HEK293 (cell line): ENCODE measurements around the gene EPHB3.

ENCODE experiments used
- CTCF ChIA-PET: fragments of 350-600 bp; formaldehyde crosslinking; extraction: SDS; loops from one replicate; lab custom pipeline; 2021; ENCODE audit warnings: antibody characterized with exemption; lab: Yijun Ruan, JAX
- POLR2A ChIA-PET: fragments of 300-600 bp; formaldehyde crosslinking; extraction: SDS; loops from one replicate; lab custom pipeline; 2020; ENCODE audit warnings: antibody characterized with exemption, inconsistent platforms; lab: Yijun Ruan, JAX
- H3K27ac ChIP-seq: fragments of 200-500 bp; sonication (Bioruptor generic); 2 replicates; pipeline ENCODE4 v1.5.1; 2014; ENCODE audit warnings: low read depth, low read length, control low read depth, inconsistent platforms; ENCODE audit errors: extremely low read depth
- H3K36me3 ChIP-seq, 2 experiments: fragments of 200-500 bp in 1 of 2; sonication (Bioruptor generic) in 1 of 2; 1 replicate in 1 of 2; 2 replicates in 1 of 2; pipeline ENCODE4 v1.5.1; 2014 to 2017; ENCODE audit warnings: inconsistent platforms in 2 of 2, low read length in 2 of 2; ENCODE audit not compliant: control insufficient read depth in 2 of 2, insufficient read depth in 1 of 2
- H3K4me1 ChIP-seq: fragments of 200-500 bp; sonication (Bioruptor generic); 2 replicates; pipeline ENCODE4 v1.5.1; 2014; ENCODE audit warnings: mild to moderate bottlenecking, low read length, inconsistent platforms; ENCODE audit not compliant: control insufficient read depth, insufficient read depth
- H3K4me3 ChIP-seq: 2 replicates; pipeline ENCODE4 v1.5.1; 2011; ENCODE audit warnings: low read depth, mild to moderate bottlenecking, control low read depth, low read length, moderate library complexity
- H3K9me3 ChIP-seq: fragments of 200-500 bp; sonication (Bioruptor generic); 2 replicates; pipeline ENCODE4 v1.5.1; 2014; ENCODE audit warnings: low read depth, low read length, inconsistent platforms; ENCODE audit not compliant: control insufficient read depth, insufficient read depth
- GLIS2 ChIP-seq: fragments of 450-650 bp; formaldehyde crosslinking; IDR thresholded peaks from 2 replicates; pipeline ENCODE4 v1.5.1; 2016; ENCODE audit warnings: missing biosample characterization, missing genetic modification characterization
- RBAK ChIP-seq: fragments of 450-650 bp; formaldehyde crosslinking; IDR thresholded peaks from 2 replicates; pipeline ENCODE4 v1.5.1; 2016; ENCODE audit warnings: missing biosample characterization, missing genetic modification characterization
- REPIN1 ChIP-seq: fragments of 450-650 bp; formaldehyde crosslinking; IDR thresholded peaks from 2 replicates; pipeline ENCODE4 v1.5.1; 2017; ENCODE audit warnings: missing biosample characterization, missing genetic modification characterization, low read depth
- ZFP3 ChIP-seq: fragments of 450-650 bp; formaldehyde crosslinking; IDR thresholded peaks from 2 replicates; pipeline ENCODE4 v1.5.1; 2016; ENCODE audit warnings: low read depth, missing biosample characterization, missing genetic modification characterization
- ZFP41 ChIP-seq: fragments of 450-650 bp; formaldehyde crosslinking; IDR thresholded peaks from 2 replicates; pipeline ENCODE4 v1.5.1; 2016; ENCODE audit warnings: missing biosample characterization, missing genetic modification characterization, borderline replicate concordance
- ZNF138 ChIP-seq: fragments of 450-650 bp; formaldehyde crosslinking; IDR thresholded peaks from 2 replicates; pipeline ENCODE4 v1.5.1; 2016; ENCODE audit warnings: missing biosample characterization, missing genetic modification characterization, borderline replicate concordance
- ZNF157 ChIP-seq: fragments of 450-650 bp; formaldehyde crosslinking; IDR thresholded peaks from 2 replicates; pipeline ENCODE4 v1.5.1; 2016; ENCODE audit warnings: missing biosample characterization, missing genetic modification characterization
- ZNF423 ChIP-seq: fragments of 450-650 bp; formaldehyde crosslinking; IDR thresholded peaks from 2 replicates; pipeline ENCODE4 v1.5.1; 2016; ENCODE audit warnings: missing biosample characterization, missing genetic modification characterization
- ZNF433 ChIP-seq: fragments of 450-650 bp; formaldehyde crosslinking; IDR thresholded peaks from 2 replicates; pipeline ENCODE4 v1.5.1; 2016; ENCODE audit warnings: missing biosample characterization, missing genetic modification characterization, low read depth
- ZNF530 ChIP-seq: fragments of 450-650 bp; formaldehyde crosslinking; IDR thresholded peaks from 2 replicates; pipeline ENCODE4 v1.5.1; 2016; ENCODE audit warnings: low read depth, missing biosample characterization, missing genetic modification characterization
- ZNF596 ChIP-seq: fragments of 450-650 bp; IDR thresholded peaks from 2 replicates; pipeline ENCODE4 v1.5.0; 2018; ENCODE audit warnings: missing biosample characterization, mild to moderate bottlenecking, missing genetic modification characterization, moderate library complexity
- ZNF623 ChIP-seq: fragments of 450-650 bp; formaldehyde crosslinking; IDR thresholded peaks from 2 replicates; pipeline ENCODE4 v1.5.1; 2016; ENCODE audit warnings: missing biosample characterization, missing genetic modification characterization
- ZNF658 ChIP-seq: fragments of 450-650 bp; formaldehyde crosslinking; IDR thresholded peaks from 2 replicates; pipeline ENCODE4; 2016; ENCODE audit warnings: missing biosample characterization, missing genetic modification characterization
- ZNF701 ChIP-seq: fragments of 450-650 bp; formaldehyde crosslinking; IDR thresholded peaks from 2 replicates; pipeline ENCODE4 v1.5.1; 2016; ENCODE audit warnings: missing biosample characterization, missing genetic modification characterization
- TF ChIP-seq, protein P1 (sequence below): fragments of 450-650 bp; IDR thresholded peaks from 2 replicates; pipeline ENCODE4 v1.5.1; 2018; ENCODE audit warnings: missing biosample characterization, mild to moderate bottlenecking, missing genetic modification characterization
- TF ChIP-seq, protein P2 (sequence below): fragments of 450-650 bp; formaldehyde crosslinking; IDR thresholded peaks from 2 replicates; pipeline ENCODE4 v1.5.1; 2016; ENCODE audit warnings: missing biosample characterization, missing genetic modification characterization
- TF ChIP-seq, protein P3 (sequence below): fragments of 450-650 bp; formaldehyde crosslinking; IDR thresholded peaks from 2 replicates; pipeline ENCODE4 v1.5.1; 2016; ENCODE audit warnings: missing biosample characterization, missing genetic modification characterization

Gene EPHB3

DNA sequence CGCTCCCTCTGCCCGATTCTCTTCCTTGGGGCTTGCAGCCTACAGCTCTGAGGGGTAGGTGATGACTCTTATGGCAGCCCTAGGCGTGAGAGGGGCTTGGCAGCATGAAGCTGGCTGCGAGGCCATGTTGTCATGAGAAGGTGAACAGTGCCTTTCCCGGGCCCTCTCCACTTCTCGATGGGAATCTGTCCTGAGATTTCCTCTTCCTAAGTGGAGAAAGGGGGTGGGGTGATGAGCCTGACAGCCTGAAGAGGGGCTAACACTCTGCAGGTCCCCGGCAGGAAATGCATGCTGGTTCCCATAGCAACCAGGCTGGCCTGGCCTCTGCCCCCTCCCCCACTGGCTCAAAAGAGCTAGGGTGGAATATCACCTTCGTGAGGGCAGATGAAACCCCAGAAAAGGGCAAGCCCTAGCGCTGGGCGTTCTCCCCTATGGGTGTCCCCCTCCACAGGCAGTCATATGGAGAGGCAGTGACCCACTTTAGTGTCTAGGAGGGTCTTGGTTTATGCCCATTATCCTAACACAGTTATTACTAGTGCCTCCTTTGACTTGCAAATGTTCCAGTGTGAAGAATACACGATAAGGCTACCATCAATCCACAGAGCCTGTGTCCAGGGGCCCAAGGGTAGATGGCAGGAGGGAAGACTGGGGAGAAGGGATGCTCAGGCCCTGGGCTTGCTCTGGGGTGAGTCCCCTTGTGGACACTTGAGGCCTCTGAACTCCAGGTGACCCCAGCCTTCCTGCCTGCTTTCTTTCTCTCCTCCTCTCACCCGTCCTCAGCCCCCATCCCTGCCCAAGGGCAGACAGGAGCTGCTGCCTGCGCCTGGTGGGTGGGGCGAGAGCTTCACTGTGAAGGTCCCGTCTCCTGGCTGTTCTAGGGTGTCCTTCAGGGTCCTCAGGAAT lies 13.2 kb downstream of the EPHB3 start:
- H3K36me3 ChIP-seq: peaks cover 0 to 62% of the 10 kb centered on the region in 2 experiments; a peak in 1 of 3 replicates
- POLR2A ChIA-PET: no interaction called here
- CTCF ChIA-PET: interaction anchor here (0.6 to 0.9 kb wide), 3 partner anchors 49 to 105 kb away, joined by 3 read pairs; no protein-coding TSS in a partner anchor
- no peak overlapping the region for H3K4me3 ChIP-seq
- H3K9me3 ChIP-seq: no peaks in the 10 kb centered on the region
- H3K4me1 ChIP-seq: no peaks in the 10 kb centered on the region
- H3K27ac ChIP-seq: no peak overlapping the region
- TF ChIP-seq ZNF157 (tag by site-specific recombination): peak; percentile 94
- TF ChIP-seq, protein P1, sequence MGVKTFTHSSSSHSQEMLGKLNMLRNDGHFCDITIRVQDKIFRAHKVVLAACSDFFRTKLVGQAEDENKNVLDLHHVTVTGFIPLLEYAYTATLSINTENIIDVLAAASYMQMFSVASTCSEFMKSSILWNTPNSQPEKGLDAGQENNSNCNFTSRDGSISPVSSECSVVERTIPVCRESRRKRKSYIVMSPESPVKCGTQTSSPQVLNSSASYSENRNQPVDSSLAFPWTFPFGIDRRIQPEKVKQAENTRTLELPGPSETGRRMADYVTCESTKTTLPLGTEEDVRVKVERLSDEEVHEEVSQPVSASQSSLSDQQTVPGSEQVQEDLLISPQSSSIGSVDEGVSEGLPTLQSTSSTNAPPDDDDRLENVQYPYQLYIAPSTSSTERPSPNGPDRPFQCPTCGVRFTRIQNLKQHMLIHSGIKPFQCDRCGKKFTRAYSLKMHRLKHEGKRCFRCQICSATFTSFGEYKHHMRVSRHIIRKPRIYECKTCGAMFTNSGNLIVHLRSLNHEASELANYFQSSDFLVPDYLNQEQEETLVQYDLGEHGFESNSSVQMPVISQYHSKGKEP: 0 out of 2 replicates have a peak, but pooled peaks have one; percentile 42
- TF ChIP-seq ZNF658 (tag by site-specific recombination): no peak
- TF ChIP-seq RBAK (tag by site-specific recombination): no peak
- TF ChIP-seq ZNF596 (tag by site-specific recombination): no peak

DNA sequence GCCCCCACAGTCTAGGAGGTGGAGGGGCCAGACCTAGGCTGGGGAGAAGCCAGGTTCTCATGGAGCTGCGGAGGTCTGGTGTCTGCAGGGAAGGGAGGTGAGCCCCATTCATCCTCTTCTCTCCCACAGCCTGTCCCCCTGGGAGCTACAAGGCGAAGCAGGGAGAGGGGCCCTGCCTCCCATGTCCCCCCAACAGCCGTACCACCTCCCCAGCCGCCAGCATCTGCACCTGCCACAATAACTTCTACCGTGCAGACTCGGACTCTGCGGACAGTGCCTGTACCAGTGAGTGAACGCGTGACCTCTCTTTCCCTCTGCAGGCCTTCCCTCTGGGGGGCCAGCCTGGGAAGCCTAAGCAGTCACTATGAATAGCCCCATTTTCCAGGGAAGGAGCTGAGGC lies 14.1 kb downstream of the EPHB3 start:
- POLR2A ChIA-PET: interaction anchor here (1.0 kb wide), 1 partner anchor 14 kb away, joined by 4 read pairs; the partner anchor contains the start of gene EPHB3
- CTCF ChIA-PET: no interaction called here
- no peak overlapping the region for H3K4me3 ChIP-seq
- no peaks in the 10 kb centered on the region for H3K9me3 ChIP-seq
- TF ChIP-seq ZNF138 (tag by site-specific recombination): no peak
- TF ChIP-seq, protein P2, sequence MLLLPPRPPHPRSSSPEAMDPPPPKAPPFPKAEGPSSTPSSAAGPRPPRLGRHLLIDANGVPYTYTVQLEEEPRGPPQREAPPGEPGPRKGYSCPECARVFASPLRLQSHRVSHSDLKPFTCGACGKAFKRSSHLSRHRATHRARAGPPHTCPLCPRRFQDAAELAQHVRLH (tag by site-specific recombination): no peak
- 0 out of 2 replicates have a peak, but pooled peaks have one; percentile 15 for TF ChIP-seq GLIS2 (tag by site-specific recombination)
- no peak for TF ChIP-seq REPIN1 (tag by site-specific recombination)
- TF ChIP-seq ZNF530: no peak
- no peak overlapping the region for H3K27ac ChIP-seq
- peaks cover 0 to 71% of the 10 kb centered on the region in 2 experiments; a peak in 1 of 3 replicates for H3K36me3 ChIP-seq
- H3K4me1 ChIP-seq: no peaks in the 10 kb centered on the region

DNA sequence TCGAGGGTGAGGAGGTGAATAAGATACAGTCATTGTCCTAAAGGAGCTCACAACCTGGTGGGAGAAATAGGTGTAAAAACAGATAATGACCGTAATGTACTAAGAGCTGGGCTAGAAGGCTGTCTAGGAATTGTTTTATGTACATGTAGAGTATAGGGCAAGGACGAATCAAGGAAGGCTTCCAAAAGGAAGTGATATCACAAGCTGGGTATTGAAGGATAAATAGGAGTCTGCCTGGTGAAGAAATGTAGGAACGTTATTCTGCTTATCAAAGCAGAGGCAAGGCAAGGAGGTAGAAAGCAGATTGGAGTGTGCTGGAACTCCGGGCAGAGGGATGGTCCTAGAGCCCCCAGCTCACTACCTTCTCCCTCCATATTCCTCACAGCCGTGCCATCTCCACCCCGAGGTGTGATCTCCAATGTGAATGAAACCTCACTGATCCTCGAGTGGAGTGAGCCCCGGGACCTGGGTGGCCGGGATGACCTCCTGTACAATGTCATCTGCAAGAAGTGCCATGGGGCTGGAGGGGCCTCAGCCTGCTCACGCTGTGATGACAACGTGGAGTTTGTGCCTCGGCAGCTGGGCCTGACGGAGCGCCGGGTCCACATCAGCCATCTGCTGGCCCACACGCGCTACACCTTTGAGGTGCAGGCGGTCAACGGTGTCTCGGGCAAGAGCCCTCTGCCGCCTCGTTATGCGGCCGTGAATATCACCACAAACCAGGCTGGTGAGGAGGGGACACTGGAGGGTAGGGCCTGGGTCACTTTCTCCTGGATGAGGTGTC lies 15.1 kb downstream of the EPHB3 start:
- H3K4me3 ChIP-seq: no peak overlapping the region
- H3K9me3 ChIP-seq: no peaks in the 10 kb centered on the region
- POLR2A ChIA-PET: interaction anchor here (0.7 to 1.0 kb wide), 2 partner anchors 9 to 15 kb away, joined by 3 to 4 read pairs; partner anchors contain the start of gene EPHB3
- no peak overlapping the region for H3K27ac ChIP-seq
- TF ChIP-seq ZNF423 (tag by site-specific recombination) (no peak), ZFP3 (peak; percentile 75; the same call in 1 of the 2 replicates), ZNF701 (tag by site-specific recombination) (no peak), ZFP41 (tag by site-specific recombination) (no peak), ZNF433 (no peak), ZNF623 (tag by site-specific recombination) (no peak)
- TF ChIP-seq, protein P3, sequence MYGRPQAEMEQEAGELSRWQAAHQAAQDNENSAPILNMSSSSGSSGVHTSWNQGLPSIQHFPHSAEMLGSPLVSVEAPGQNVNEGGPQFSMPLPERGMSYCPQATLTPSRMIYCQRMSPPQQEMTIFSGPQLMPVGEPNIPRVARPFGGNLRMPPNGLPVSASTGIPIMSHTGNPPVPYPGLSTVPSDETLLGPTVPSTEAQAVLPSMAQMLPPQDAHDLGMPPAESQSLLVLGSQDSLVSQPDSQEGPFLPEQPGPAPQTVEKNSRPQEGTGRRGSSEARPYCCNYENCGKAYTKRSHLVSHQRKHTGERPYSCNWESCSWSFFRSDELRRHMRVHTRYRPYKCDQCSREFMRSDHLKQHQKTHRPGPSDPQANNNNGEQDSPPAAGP: no peak
- no peaks in the 10 kb centered on the region for H3K4me1 ChIP-seq
- peaks cover 0 to 81% of the 10 kb centered on the region in 2 experiments; a peak in 1 of 3 replicates for H3K36me3 ChIP-seq
- CTCF ChIA-PET: no interaction called here
